CD4-positive, alpha-beta T cell treated with Interleukin-4 for 1 hour (primary cell): Measurements from ENCODE around the gene SERPINB1.
A peak's percentile ranks its signal among the peaks of the same experiment; 100 is the strongest.
"Not testable (repeated sequence)": the region's sequence is repeated elsewhere in the genome, so short reads cannot be mapped to it uniquely, and the experiment has no call there.

Experiments used
- DNase-seq, 2 donors: peaks; one replicate each; pipeline ENCODE4 v3.0.0-alpha.2; 2020 to 2022

Gene SERPINB1

DNA sequence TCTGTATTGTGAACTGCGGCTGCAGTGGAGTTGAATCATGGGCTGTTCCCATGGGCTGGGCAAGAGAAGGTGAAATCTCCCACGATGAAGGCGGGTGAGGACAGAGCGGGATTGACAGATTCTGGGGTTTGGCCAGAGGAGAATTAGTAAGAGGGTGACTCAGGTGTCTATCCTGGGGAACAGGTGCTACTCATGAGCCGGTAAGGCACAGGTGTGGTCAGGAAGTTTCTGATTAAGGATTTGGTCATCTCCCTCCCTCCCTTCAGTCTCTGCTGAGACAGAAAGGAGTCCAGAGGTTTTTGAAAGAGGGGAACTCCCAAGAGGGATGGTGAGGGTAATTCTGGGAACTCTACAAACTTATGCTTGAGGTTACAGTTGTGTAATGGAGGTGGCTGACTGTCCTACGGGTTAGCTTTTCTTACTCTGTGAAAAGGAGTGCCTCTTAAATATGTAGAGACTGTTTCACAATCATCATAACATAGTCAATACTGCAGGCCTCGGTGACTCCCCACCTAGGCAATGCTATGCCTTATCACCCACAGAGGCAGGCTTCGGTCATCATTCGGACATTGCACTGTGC, 31.5 kb downstream of the SERPINB1 start:
- no peak for DNase-seq

DNA sequence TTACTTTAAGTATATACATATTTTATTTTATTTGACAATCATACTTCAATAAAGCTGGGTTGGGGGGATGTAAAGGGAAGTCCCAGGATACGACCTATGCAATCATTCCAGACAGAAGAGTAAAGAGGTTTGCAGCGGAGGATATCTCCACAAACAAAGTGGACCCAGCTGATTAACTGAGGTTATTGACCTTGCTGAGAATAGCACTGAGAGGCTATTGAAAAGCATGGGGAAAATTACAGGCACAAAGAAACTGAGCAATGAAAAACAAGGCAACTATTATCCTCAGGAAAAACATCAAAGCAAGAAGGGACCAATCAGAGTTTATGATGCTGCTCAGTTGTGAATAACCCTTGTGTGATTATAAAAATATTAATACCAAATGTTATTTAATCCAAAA, 32.6 kb downstream of the SERPINB1 start:
- no peak for DNase-seq

DNA sequence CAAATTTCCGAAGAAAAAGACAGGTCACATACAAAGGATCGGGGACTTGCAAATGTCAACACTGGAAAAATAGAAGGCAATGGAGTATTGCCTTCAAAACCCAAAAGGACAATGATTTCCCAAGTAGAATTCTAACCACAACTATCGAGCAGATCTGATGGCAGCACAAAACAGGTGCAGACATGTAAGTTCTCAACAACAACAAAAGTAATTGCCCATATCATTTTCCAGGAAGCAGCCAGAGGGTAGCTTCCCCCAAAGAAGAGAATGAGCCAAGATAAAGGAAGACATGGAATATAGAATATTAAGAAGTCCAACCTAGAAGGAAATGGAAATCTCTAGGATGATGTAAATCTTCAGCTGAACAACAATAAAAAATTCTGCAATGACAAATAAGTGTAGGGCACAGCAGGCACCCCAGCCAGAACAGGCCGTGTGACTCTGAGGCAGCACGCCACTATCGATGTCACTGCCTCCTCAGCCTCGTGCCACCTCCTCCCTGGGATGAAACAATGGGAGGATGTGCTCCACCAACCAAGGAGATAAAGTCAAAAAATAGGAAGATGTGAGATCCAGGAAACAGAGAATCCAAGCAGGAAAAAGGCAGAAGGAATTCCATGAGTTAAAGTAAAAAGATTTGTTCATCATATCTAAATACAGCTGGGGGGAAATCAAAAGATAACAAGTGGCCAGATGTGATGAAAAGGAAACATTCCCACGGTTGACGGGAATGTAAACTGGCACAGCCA, 34.1 kb downstream of the SERPINB1 start:
- no peak for DNase-seq

DNA sequence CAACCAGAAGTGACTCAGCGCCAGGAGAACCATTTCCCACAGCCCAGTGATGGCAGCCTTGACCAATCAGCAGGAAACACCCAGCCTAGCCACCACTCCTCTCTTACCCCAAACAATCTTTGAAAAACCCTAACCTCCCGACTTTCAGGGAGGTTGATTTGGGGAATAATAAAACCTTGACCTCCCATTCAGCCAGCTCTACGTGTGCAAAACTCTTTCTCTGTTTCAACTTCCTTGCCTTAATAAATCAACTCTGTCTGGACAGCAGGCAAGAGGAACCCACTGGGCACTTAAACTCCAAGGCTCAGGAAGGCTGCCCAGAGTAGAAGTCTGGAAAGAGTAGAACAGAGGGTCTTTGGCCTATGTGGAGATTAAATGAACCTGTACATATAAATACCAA, 35.0 kb downstream of the SERPINB1 start:
- DNase-seq = no peak

DNA sequence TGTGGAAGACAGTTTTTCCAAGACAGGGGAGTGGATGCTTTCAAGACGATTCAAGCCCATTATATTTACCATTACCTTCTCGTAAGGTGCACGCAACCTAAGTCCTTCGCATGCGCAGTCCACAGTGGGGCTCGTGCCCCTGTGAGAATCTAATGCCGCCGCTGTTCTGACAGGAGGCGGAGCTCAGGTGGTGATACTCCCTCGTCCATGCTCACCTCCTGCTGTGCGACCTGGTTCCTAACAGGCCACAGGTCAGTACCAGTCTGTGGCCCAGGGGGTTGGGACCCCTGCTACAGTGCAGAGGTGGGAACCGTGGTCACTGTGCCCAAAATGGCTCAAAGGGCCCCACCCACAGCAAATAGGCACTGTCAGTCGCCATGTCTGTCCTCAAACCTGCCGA, 36.6 kb downstream of the SERPINB1 start:
- no peak for DNase-seq

DNA sequence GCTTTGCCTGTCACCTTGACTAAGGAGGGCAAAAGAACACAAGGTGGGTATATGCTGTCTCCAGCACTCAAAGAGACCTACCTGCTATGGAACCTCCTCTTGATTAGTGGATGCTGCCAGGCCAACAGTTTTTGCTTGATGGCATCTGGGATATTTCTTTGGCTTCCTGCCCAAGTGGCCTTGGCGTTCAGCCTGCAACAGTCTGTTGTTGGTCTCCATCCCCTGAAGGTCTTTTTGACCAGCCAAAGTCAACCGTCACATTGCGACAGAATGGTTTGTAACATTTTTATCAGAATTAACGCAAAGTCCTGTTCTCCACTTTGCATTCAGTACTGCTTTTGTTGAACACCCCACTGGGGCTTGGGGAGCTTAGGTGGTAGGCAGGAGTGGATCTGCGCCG, 37.1 kb downstream of the SERPINB1 start:
- DNase-seq = no peak

DNA sequence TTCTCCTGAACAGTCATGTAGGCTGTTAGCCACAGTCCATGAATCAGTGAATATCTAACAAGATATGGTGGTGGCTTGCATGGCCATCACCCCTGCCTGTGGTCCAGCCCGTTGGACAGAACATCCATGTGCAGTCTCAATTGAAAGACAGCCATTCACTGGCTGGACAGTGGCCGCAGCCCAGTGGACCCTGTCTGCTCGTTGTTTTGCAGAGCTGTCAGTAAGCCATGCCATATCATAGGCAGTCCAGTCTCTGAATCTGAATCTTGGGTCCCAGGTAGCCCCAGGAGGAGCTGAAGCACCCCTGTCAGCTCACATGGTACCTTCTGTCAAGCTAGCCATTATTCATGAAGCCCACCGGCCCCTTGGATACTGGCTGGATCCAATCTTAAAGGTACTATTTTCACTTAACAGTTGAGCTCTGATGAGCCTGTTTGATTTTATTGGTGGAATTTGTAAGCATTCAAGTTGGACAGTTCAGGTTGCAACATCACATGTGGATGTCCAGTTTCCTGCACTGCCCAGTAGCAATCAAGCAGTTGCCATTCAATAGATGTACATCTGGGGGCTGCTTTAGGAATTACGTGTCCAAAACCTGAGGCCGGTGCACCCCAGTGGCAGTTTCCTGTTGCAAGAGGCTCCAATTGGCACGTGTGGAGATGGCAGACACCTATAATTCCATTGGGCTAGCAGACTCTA, 37.8 kb downstream of the SERPINB1 start:
- DNase-seq = no peak

DNA sequence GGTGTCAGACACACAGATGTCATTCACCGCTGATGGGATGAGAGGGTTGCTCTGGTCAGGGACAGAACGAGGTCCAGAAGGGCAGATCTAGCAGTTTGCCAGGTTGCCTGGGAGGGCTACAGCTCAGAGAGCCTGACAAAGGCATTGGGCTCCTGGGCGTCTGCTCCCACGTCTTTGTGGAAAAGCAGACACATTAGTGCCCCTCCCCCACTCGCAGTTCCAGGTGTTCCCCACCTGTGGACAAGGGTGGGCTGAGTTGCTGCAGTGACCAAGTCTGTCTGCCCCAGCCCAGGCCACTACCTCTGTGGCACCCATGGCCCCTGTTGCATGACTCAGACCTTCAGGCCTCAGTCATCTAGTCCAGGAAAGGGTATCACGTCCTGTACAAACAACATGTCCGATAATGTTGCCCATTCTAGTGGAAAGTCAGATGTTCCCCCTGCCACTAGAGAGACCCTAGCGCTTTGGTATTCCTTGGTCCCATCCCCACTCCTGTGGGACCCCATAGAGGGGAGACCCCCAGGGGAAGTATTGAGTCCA, 39.1 kb downstream of the SERPINB1 start:
- DNase-seq = no peak

DNA sequence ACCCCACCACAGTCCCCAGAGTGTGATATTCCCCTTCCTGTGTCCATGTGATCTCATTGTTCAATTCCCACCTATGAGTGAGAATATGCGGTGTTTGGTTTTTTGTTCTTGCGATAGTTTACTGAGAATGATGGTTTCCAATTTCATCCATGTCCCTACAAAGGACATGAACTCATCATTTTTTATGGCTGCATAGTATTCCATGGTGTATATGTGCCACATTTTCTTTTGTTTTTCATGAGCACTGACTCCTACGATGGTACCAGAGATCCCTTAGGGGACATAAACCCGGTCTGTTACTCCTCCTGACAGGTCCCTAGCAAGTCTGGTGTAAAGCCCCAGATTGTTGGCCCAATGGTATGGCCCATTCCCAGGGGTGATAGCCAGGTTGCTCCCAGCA, 40.0 kb downstream of the SERPINB1 start:
- DNase-seq = not testable (repeated sequence)

DNA sequence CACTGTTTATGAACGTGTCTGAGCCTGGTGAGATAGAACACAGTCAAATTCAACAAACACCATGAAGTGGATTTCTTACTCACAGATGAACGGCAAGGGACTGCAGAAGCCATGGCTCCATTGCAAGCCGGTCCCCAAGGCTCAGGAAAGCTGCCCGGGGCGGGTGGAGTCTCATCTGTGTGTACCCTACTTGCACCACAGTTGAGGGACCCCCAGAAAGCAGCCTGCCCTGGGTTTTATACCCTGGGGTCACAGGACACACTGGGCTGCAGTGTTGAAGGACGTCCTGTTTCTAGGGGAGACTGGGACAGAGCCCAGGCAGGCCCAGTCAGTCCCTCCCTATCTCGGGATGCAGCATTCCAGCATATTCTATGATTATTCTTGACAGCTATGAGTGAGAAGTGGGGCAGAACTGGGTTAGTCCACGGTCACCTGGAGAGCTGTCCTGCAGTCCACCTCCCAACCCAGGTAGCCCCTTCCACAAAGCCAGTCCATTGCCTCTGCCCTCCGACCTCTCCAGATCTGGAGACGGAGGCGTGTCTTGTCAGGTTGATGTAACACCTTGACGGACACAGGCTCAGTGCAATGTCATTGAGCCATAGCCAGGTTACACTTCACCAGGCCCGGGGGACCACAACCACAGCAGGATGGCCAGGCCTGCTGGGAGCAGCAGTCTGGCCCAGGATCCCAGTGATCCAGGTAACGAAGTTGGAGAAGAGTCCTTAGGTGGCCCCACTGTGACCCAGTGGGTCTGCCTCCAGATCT, 40.9 kb downstream of the SERPINB1 start:
- no peak for DNase-seq

DNA sequence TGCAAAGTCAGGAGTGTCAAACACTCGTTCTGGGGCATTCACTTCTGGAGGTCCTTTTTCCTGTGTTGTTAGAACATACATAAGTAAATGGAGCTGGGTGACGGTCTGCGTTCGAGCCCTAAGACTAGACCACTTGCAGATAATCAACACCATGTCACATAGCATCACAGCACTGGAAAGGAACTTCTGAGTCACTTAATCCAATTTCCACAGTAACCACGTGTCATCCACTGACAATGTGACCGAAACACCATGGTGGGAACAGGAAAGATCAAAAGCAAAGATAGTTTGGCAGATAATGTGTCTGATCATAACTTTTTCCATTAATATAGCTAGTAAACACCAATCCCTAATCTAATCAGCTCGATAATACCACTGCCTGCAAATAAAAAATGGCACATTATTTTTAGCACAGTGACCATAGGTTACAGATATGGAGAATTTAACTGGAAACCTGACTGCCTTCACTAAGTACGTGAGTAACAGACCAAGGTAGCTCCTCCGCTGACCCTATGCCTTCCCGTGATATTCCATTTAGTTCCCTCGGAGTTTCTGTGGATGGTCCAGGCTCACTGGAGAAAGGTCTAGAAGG, 41.6 kb downstream of the SERPINB1 start:
- peak in 1 of 2 donors; percentile 21 for DNase-seq

DNA sequence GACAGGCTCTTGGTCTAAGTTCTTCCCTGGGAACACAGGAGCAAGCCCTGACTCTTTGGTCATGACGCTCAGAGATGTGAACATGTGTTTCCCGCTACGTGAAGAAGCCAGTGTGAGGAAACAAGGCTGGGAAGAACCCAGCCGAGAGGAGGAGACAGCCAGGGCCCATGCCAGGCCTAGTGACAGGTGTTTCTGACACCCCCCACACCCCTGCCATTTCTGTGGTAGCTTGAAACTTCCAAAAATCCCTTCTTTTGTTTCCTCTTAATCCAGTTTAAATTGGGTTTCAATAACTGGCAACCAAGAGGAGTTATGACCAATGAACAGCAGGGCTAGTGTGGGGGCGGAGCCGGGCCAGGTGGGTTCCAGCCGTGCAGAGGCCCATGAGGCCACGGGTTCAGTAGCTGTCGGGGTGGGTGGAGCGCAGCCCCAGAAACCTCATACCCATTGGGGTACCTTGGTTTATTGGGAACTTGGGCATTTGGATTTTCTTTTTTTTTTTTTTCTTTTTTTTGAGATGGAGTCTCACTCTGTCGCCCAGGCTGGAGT, 43.0 kb downstream of the SERPINB1 start:
- DNase-seq = no peak

DNA sequence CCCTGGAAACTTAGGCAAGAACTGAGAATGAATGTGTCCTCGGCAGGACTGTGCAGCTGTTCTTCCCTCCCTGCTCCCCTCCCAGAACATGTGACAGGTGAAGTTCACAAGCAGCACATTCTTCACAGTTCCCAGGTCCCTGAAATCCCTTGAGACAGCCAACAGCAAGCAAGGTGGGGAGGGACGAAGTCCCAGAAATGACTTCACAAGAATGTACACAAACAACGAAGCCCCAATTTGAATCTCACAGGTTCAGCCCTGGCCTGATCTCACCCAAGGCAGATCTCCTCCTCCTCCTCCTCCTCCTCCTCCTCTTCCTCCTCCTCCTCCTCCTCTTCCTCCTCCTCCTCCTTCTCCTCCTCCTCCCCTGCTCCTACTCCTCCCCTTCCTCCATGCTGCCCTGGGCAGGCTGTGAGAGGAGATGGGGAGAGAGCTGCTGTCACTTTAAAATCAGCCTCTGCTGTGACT, 44.1 kb downstream of the SERPINB1 start:
- no peak for DNase-seq

DNA sequence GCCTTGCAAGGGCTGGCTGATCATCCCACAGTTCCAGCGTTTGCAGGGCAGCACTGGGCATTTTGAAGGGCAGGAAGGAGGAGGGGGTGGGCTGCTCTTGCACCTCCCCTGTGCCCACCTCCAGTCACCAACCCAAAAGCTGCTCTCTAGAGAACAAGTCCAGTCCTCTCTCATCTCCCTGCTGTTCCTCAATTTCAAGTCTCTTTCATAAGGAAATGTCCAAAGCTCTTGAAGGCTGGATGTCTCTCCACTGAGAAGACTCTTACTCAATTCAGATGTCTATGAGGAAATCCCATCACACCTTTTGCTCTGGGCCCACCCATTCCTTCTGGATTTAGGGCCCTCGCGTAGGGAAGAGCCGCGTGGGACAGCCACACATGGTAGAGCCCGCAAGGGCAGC, 44.8 kb downstream of the SERPINB1 start:
- no peak for DNase-seq

DNA sequence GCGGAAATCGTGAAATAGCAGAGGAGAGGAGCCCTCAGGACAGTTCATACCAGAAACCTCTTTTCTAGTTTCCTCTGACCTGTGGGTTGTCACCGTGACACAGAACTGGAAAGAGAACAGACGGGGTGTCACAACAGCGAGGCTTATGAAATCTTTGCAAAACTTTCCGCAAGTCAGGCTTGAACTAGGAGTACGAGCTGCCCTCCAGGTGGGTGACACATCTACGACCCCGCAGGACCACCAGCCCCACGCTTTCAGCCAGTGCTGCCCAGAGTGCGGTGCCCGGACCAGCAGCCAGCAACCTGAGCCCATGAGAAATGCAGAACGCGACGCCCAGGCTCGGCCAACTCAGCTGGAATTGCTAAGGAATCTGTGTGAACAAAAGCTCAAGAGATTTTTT, 45.7 kb downstream of the SERPINB1 start:
- DNase-seq = peak in 1 of 2 donors; percentile 45

DNA sequence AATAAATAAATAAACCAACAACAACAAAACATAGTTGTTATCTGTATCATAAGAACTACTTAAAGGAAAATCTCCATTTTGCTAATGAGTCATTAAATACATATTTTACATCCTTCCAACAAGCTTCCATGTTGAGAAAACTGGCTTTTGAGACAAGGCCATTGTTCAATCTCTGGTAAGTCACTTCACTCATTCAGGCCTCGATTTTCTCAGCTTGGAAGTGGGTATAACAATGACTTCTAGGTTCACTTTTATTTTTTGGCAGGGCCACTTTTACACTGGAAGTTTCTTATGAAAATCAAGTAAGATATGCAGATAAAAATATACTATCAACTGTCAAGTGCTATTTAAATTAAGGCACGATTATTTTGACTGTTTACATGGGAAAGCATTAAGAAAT, 46.5 kb downstream of the SERPINB1 start:
- DNase-seq = no peak

DNA sequence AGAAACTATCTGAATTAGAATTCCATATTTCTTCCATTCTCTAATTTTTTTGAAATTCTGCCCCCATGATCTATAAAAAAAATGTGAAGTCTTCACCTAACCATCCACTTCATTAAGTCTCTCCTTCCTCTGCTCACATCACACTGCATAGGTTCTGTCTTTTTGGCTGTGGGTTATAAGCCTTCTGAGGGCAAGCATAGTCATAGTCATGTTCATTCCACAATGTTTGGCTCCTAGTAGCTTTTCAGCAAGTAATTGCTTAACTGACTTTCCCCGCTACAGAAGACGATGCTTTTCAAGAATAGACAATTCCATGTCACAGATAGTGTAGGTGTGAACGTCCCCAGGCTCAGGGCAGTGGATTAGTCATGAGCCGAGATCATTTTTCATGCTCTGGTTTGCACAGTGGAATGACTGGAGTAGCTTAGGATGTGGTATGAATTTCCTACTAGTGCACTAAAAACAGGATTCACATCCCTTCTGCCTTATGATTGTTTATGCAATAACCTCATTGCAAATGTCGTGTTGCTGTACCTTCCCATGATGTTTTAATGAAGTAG, 47.4 kb downstream of the SERPINB1 start:
- DNase-seq = no peak

DNA sequence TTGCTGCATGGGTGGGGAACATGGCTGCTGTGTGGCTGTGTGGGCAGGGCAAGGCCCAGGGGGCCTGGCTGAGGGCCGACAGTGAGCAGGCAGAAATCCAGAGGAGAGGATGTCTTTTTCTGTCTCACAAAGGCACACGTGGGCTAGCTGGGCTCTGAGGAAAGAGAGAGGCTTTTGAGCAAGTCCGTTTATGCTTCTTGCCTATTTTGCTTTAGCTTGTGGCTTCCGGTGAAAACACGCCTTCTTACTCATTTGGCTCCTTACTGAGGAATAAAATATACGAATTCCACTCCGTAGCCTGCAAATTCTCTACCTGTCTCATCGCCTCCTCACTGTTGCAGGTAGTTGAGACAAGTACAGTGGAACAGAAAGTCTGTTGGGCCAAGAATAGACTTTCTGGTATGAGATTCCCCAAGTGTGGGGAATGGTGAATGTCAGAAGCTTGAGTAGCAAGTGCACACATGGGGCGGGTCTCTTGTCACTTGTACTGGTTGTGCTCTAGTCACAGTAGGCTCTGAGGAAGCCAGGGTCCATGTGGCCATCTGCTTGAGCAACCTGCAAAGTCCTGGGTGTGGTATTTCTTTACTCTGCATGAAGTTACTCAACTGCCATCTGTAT, 48.0 kb downstream of the SERPINB1 start:
- DNase-seq = peak; percentile 39 to 59

DNA sequence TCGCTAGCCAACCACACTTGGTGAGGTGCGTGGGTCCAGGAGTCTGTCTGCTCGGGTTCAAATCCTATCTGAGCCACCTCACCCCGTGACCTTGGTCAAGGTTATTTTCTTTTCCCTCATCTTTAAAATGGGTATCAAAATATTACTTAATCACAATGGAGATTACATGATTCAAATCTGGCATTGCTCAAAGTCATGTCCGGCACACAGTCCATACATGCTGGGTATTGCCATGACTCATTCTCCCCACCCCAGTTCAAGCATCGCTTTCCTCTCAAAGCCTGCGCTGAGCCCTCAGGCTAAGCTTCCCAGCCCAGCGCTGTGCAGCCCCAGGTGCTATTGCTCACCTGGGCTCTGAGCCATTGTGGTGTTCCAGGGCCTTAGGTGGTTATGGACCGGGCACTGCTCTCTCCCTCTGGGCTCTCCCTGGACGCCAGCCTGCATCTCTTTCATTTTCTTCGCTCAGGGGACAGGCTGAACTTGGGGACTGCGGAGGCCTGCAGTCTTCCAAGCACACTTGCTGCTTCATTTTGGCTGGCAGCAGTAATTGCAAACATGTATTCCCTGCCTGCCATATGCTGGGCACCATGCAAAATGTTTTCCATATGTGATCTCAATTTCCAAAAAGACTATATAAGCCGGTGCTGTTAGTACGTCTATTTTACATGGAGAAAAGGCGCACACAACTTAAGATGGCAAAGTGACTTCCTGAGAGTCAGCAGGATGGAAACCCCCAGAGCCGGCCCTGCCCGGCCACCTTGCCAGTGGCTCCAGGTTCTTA, 49.1 kb downstream of the SERPINB1 start:
- DNase-seq = peak in 1 of 2 donors; percentile 35

DNA sequence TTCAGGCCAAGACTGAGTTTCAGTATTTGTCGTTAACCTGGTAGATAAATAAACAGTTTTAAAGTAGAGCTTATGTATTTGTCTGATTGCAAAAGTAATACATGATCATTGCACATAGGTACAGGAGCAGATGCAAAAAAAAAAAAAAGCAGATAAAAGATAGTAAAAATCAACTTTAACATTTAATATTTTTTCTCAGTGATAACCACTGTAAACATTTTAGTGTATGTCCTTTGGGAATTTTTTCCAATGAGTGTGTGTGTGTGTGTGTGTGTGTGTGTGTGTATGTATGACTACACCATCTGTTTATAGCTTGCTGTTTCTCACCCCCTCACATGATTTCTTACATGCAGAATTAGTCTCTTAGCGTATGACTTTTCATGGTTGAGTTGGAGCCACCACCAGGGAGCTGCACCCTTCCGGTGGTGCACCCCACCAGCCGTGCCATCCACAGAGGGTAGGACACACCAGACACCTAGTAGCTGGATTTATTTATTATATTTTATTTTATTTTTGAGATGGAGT, 50.2 kb downstream of the SERPINB1 start:
- peak in 1 of 2 donors; percentile 30 for DNase-seq
